NT2/D1 (cell line): Measurements from ENCODE around the gene PPY.

Experiments used
- SUZ12 ChIP-seq: IDR thresholded peaks from 2 replicates; pipeline ENCODE4 v1.6.1; 2011; ENCODE audit not compliant: insufficient read length, insufficient read depth; ENCODE audit errors: extremely low read depth
- YY1 ChIP-seq: IDR thresholded peaks from 2 replicates; pipeline ENCODE4 v1.6.1; 2011; ENCODE audit not compliant: insufficient read length, insufficient read depth
- ZNF274 ChIP-seq: IDR thresholded peaks from 2 replicates; pipeline ENCODE4 v1.6.1; 2011; ENCODE audit warnings: mild to moderate bottlenecking, low read depth, low read length

DNA sequence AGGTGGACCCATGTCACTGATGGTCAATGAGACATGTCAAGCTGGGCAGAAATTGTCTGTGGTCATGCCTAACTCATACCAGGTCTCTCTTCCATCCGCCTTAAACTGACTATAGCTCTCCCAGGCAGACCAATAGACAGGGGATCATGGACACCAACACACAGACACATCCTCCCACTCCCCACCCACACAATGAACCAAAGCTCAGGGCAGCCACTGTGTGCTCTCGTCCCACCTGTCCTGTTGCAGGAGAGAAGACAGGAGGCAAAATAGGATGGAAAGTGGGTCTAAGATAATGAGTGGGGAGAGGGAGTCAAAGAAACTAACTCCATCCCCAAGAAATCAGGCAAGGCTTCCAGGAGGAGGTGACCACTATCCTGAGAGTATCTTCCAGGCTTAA is 8.3 kb upstream of the PPY start:
- no peak for TF ChIP-seq SUZ12
- no peak for TF ChIP-seq YY1
- TF ChIP-seq ZNF274 = no peak
